ENCODE measurements around the gene C13orf42. TPM values are rescaled to one million over a fixed set of nuclear protein-coding genes. Genes with fewer than 3 reads are reported as not detected.
"Not testable (repeated sequence)": the region's sequence is repeated elsewhere in the genome, so short reads cannot be mapped to it uniquely, and the experiment has no call there.

The C13orf42 gene
- polyA plus RNA-seq, 2 of the 4 experiments (the other 2 are of a cell fraction): not detected

DNA sequence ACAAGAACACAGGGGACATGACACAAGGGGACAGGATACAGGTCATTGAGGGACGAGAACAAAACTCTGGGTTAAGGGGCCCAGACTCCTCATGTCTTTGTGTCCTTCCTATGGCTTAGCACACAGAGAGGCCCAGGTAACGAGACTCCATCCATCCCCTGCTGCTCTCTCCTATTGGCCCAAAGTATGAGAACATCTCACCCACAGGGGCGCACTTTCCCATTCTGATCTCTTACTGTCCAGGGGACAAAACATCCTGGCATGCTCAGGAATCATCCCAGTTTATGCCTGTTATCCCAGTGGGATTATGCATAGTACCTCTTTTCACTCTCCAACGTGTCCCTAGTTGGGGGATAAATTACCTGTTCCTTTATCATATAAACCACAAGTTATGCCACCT is 19.2 kb downstream of the C13orf42 start (continued):
- TF ChIP-seq RNF2 (IDR thresholded peaks at IDR 0.05; ENCODE audit: borderline replicate concordance, low read depth): no peak
- TF ChIP-seq FOXS1 (CRISPR knock-in tag; IDR thresholded peaks at IDR 0.05): no peak
- TF ChIP-seq, protein P1, sequence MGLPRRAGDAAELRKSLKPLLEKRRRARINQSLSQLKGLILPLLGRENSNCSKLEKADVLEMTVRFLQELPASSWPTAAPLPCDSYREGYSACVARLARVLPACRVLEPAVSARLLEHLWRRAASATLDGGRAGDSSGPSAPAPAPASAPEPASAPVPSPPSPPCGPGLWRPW (IDR thresholded peaks at IDR 0.05): no peak
- no peak for TF ChIP-seq TFCP2L1 (CRISPR knock-in tag; IDR thresholded peaks at IDR 0.05)
- no peak for TF ChIP-seq KDM5A (IDR thresholded peaks at IDR 0.05)
- TF ChIP-seq PHF8 (IDR thresholded peaks at IDR 0.05; ENCODE audit: borderline replicate concordance, low read depth): no peak
- TF ChIP-seq, protein P2, sequence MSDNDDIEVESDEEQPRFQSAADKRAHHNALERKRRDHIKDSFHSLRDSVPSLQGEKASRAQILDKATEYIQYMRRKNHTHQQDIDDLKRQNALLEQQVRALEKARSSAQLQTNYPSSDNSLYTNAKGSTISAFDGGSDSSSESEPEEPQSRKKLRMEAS (IDR thresholded peaks at IDR 0.05): no peak
- TF ChIP-seq TP53 (CRISPR knock-in tag; IDR thresholded peaks at IDR 0.05): no peak
- TF ChIP-seq EHF (CRISPR knock-in tag; IDR thresholded peaks at IDR 0.05): no peak

DNA sequence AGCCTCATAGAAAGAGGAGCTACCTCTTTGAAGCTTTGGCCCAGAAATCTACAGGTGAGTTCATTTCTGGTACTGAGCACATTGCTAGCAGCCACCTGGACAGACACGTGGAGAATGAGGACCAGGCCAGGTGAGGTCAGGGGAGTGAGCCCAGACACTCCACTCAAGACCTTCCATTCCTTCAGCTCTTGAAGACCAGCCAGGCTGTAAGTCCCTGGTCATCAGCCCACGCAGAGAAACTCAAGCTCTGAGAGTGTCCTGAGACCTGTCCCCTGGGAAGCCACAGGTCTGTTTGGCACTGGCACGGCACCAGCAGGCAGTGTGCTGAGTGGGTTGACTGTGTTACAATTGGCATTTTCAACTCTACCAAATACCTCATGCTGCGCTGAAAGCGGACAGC is 27.4 kb downstream of the C13orf42 start:
- Histone ChIP-seq H3K4me3 (no peak overlapping the region), H3K4me2 (no peak overlapping the region), H3K4me1 (no peaks in the 10 kb centered on the region), H3K9me3 (no peaks in the 10 kb centered on the region), H3K27ac (no peak overlapping the region)
- no peak for TF ChIP-seq PHF8 (IDR thresholded peaks at IDR 0.05; ENCODE audit: borderline replicate concordance, low read depth)
- TF ChIP-seq, protein P3, sequence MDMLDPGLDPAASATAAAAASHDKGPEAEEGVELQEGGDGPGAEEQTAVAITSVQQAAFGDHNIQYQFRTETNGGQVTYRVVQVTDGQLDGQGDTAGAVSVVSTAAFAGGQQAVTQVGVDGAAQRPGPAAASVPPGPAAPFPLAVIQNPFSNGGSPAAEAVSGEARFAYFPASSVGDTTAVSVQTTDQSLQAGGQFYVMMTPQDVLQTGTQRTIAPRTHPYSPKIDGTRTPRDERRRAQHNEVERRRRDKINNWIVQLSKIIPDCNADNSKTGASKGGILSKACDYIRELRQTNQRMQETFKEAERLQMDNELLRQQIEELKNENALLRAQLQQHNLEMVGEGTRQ (IDR thresholded peaks at IDR 0.05): no peak
- no peak for TF ChIP-seq HOXB13 (CRISPR knock-in tag; IDR thresholded peaks at IDR 0.05; ENCODE audit: low read depth)
- no peak for TF ChIP-seq CHD4 (IDR thresholded peaks at IDR 0.05; ENCODE audit: borderline replicate concordance)
- TF ChIP-seq, protein P4, sequence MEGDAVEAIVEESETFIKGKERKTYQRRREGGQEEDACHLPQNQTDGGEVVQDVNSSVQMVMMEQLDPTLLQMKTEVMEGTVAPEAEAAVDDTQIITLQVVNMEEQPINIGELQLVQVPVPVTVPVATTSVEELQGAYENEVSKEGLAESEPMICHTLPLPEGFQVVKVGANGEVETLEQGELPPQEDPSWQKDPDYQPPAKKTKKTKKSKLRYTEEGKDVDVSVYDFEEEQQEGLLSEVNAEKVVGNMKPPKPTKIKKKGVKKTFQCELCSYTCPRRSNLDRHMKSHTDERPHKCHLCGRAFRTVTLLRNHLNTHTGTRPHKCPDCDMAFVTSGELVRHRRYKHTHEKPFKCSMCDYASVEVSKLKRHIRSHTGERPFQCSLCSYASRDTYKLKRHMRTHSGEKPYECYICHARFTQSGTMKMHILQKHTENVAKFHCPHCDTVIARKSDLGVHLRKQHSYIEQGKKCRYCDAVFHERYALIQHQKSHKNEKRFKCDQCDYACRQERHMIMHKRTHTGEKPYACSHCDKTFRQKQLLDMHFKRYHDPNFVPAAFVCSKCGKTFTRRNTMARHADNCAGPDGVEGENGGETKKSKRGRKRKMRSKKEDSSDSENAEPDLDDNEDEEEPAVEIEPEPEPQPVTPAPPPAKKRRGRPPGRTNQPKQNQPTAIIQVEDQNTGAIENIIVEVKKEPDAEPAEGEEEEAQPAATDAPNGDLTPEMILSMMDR (IDR thresholded peaks at IDR 0.05): no peak
- TF ChIP-seq, protein P5, sequence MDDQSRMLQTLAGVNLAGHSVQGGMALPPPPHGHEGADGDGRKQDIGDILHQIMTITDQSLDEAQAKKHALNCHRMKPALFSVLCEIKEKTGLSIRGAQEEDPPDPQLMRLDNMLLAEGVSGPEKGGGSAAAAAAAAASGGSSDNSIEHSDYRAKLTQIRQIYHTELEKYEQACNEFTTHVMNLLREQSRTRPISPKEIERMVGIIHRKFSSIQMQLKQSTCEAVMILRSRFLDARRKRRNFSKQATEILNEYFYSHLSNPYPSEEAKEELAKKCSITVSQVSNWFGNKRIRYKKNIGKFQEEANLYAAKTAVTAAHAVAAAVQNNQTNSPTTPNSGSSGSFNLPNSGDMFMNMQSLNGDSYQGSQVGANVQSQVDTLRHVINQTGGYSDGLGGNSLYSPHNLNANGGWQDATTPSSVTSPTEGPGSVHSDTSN (IDR thresholded peaks at IDR 0.05): no peak
- no peak for TF ChIP-seq NR3C1 (IDR thresholded peaks at IDR 0.05)
- TF ChIP-seq JUN (IDR thresholded peaks at IDR 0.05): no peak
- no peak for TF ChIP-seq NFE2L2 (conservative IDR thresholded peaks at IDR 0.05; ENCODE audit: low read length)
- no peak for TF ChIP-seq ZC3H11A (IDR thresholded peaks at IDR 0.05)
- TF ChIP-seq RAD21 (conservative IDR thresholded peaks at IDR 0.05 in 1 of 2, IDR thresholded peaks at IDR 0.05 in 1 of 2): no peak
- TF ChIP-seq, protein P1 (IDR thresholded peaks at IDR 0.05): no peak
- no peak for TF ChIP-seq RARB (CRISPR knock-in tag; IDR thresholded peaks at IDR 0.05)
- no peak for TF ChIP-seq ZNF302 (CRISPR knock-in tag; IDR thresholded peaks at IDR 0.05)
- TF ChIP-seq, protein P6, sequence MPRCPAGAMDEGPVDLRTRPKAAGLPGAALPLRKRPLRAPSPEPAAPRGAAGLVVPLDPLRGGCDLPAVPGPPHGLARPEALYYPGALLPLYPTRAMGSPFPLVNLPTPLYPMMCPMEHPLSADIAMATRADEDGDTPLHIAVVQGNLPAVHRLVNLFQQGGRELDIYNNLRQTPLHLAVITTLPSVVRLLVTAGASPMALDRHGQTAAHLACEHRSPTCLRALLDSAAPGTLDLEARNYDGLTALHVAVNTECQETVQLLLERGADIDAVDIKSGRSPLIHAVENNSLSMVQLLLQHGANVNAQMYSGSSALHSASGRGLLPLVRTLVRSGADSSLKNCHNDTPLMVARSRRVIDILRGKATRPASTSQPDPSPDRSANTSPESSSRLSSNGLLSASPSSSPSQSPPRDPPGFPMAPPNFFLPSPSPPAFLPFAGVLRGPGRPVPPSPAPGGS (IDR thresholded peaks at IDR 0.05): no peak
- ChIA-PET CTCF (interaction anchor here (1.1 kb wide), 1 partner anchor 20 kb away, joined by 4 read pairs; no protein-coding TSS in a partner anchor), POLR2A (no interaction called here)
- DNase-seq (ENCODE audit: low read depth in 1 of 2, low spot score in 1 of 2) (no peak), ATAC-seq (no peak), FAIRE-seq (no peak)
- WGBS (ENCODE audit: missing lambda C conversion rate): 66% methylated on average over 3 of the region's 5 CpGs

DNA sequence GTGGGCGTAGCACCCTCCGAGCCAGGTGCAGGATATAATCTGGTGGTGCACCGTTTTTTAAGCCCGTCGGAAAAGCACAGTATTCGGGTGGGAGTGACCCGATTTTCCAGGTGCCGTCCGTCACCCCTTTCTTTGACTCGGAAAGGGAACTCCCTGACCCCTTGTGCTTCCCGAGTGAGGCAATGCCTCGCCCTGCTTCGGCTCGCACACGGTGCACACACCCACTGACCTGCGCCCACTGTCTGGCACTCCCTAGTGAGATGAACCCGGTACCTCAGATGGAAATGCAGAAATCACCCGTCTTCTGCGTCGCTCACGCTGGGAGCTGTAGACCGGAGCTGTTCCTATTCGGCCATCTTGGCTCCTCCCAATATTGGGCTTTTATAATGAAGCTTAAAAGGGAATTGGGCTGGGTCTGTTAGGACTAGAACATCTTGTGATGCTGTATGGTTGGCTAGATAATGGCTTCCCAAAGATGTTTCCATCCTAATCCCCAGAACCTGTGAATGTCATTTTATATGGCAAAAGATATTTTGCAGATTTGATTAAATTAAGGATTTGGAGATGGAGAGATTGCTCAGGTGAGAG is 30.5 kb downstream of the C13orf42 start:
- POLR2A ChIA-PET: interaction anchor here (1.0 kb wide), 2 partner anchors 9 to 45 kb away, joined by 3 to 4 read pairs; no protein-coding TSS in a partner anchor

More for the DNA sequence above, 30.5 kb downstream of the C13orf42 start:
- H3K4me3 ChIP-seq: peak overlapping the region; percentile 43
- H3K9me3 ChIP-seq, H3K4me1 ChIP-seq, FAIRE-seq, CTCF ChIA-PET: not testable (repeated sequence)
- H3K4me2 ChIP-seq: peak overlapping the region; percentile 51
- WGBS (ENCODE audit: missing lambda C conversion rate): no CpG with 5 or more reads among the region's 23 CpGs
- DNase-seq (ENCODE audit: low read depth in 1 of 2, low spot score in 1 of 2) (peak; percentile 21 to 33), ATAC-seq (peak; percentile 54 to 84; a peak in 4 of 6 replicates)
- peak overlapping the region; percentile 51 to 57 for H3K27ac ChIP-seq
